ENCODE results near the gene ACAP3.

- TF ChIP-seq CTCF (IDR thresholded peaks at IDR 0.05 in 4 of 5, conservative IDR thresholded peaks at IDR 0.05 in 1 of 5) (no peak), POLR2A (IDR thresholded peaks at IDR 0.05) (no peak)
Observed at GRCh38 chr1:1282998-1283397, 24.7 kb downstream of the ACAP3 start.

Data from gastrocnemius medialis (tissue), 4 donors.